ENCODE results near the gene UBR1.
"Not testable (repeated sequence)": the region's sequence is repeated elsewhere in the genome, so short reads cannot be mapped to it uniquely, and the experiment has no call there.

The UBR1 gene

GRCh38 chr15:42964476-42964875 lies 141.4 kb downstream of the UBR1 start:
- DNase-seq, result no peak

GRCh38 chr15:42955518-42955917 lies 150.3 kb downstream of the UBR1 start:
- no peak for DNase-seq

- no peak for DNase-seq
Observed at GRCh38 chr15:42954291-42954690, 151.5 kb downstream of the UBR1 start.

- not testable (repeated sequence) for DNase-seq
Observed at GRCh38 chr15:42948898-42949297, 156.9 kb downstream of the UBR1 start.

- no peak for DNase-seq
Observed at GRCh38 chr15:42940527-42940926, 165.3 kb downstream of the UBR1 start.

- no peak for DNase-seq
Observed at GRCh38 chr15:42939841-42940240, 166.0 kb downstream of the UBR1 start.

- no peak for DNase-seq
Observed at GRCh38 chr15:42937143-42937542, 168.7 kb downstream of the UBR1 start.

GRCh38 chr15:42933886-42934667 lies 171.8 kb downstream of the UBR1 start:
- no peak for DNase-seq

- no peak for DNase-seq
Observed at GRCh38 chr15:42932833-42933515, 172.9 kb downstream of the UBR1 start.

- DNase-seq, result no peak
Observed at GRCh38 chr15:42931702-42932486, 173.9 kb downstream of the UBR1 start.

GRCh38 chr15:42929306-42929848 lies 176.5 kb downstream of the UBR1 start:
- no peak for DNase-seq

GRCh38 chr15:42921342-42921731 lies 184.5 kb downstream of the UBR1 start:
- DNase-seq, result no peak

- peak; percentile 97 for DNase-seq
Observed at GRCh38 chr15:42920519-42921341, 185.1 kb downstream of the UBR1 start, which contains the start of gene TTBK2. Gene TTBK2 (minus strand): TSS chr15:42920778. CDS start chr15:42878617, 42,161 bp downstream.

GRCh38 chr15:42919799-42920518 lies 185.9 kb downstream of the UBR1 start:
- DNase-seq, result peak; percentile 27

- no peak for DNase-seq
Observed at GRCh38 chr15:42919308-42919707, 186.5 kb downstream of the UBR1 start.

GRCh38 chr15:42918047-42918446 lies 187.8 kb downstream of the UBR1 start:
- peak; percentile 3 for DNase-seq

- no peak for DNase-seq
Observed at GRCh38 chr15:42915654-42916315, 190.1 kb downstream of the UBR1 start.

GRCh38 chr15:42914728-42915497 lies 190.9 kb downstream of the UBR1 start:
- no peak for DNase-seq

- DNase-seq, result no peak
Observed at GRCh38 chr15:42911058-42911592, 194.7 kb downstream of the UBR1 start.

GRCh38 chr15:42908538-42908937 lies 197.3 kb downstream of the UBR1 start:
- no peak for DNase-seq
